ENCODE data around the gene TSPAN10. TPM values are rescaled to one million over a fixed set of nuclear protein-coding genes. Genes with fewer than 3 reads are reported as not detected.
A peak's percentile ranks its signal among the peaks of the same experiment; 100 is the strongest.

TSPAN10 gene
- total and polyA plus RNA-seq, 2 of the 8 experiments (the other 6 are each of a cell fraction or from before 2014, with no cell fraction given) = 0.99 to 1.1 TPM

- no peak for TF ChIP-seq CHD7 (IDR thresholded peaks at IDR 0.05; ENCODE audit: insufficient replicate concordance, low read length)
- TF ChIP-seq NRF1 (IDR thresholded peaks at IDR 0.05; ENCODE audit: low read depth, low read length) = peak; percentile 72
- peak; percentile 83 for TF ChIP-seq SP2 (IDR thresholded peaks at IDR 0.05; ENCODE audit: low read length)
- peak; percentile 31; the same call in 1 of the 2 replicates for TF ChIP-seq TBP (IDR thresholded peaks at IDR 0.05; ENCODE audit: low read depth, low read length)
- peak in 1 of 2 experiments; percentile 93; a peak in 3 of 4 replicates for TF ChIP-seq SIN3A (conservative IDR thresholded peaks at IDR 0.05 in 1 of 2, IDR thresholded peaks at IDR 0.05 in 1 of 2; ENCODE audit: low read depth in 1 of 2, low read length in 2 of 2)
- no peak for TF ChIP-seq GTF2F1 (IDR thresholded peaks at IDR 0.05; ENCODE audit: borderline replicate concordance, low read depth, low read length)
- TF ChIP-seq GABPA (IDR thresholded peaks at IDR 0.05; ENCODE audit: borderline replicate concordance, insufficient read depth, low read length) = peak; percentile 89
- peak; percentile 38 for TF ChIP-seq ASH2L (IDR thresholded peaks at IDR 0.05; ENCODE audit: low read length)
- no peak for TF ChIP-seq SUZ12 (IDR thresholded peaks at IDR 0.05; ENCODE audit: low read length)
- TF ChIP-seq SP4 (IDR thresholded peaks at IDR 0.05; ENCODE audit: low read length) = 0 out of 2 replicates have a peak, but pooled peaks have one; percentile 43
These were observed 46.8 kb downstream of the TSPAN10 start, which contains the start of the genes ARL16 and HGS (continued) for GRCh38 chr17:81683584-81684441.

Data from H1 (cell line).